IMR-90 (cell line): ENCODE measurements around the gene FOSL1. TPM values are rescaled to one million over a fixed set of nuclear protein-coding genes. Genes with fewer than 3 reads are reported as not detected.

ENCODE experiments used
- ATAC-seq: fragments of 200-7000 bp; cut with Tn5 transposase; 2 replicates; pipeline ENCODE4 v1.9.1; 2020; ENCODE audit warnings: low read depth, mild to moderate bottlenecking, moderate library complexity
- BruUV-seq: library from RNA; stranded (reverse); fragments of 400-500 nt; replicated peaks from 2 replicates; lab custom pipeline; 2021; lab: Mats Ljungman, UMichigan
- CTCF ChIA-PET: fragments of 300-600 bp; formaldehyde crosslinking; extraction: SDS; loops from one replicate; lab custom pipeline; 2021; ENCODE audit warnings: antibody characterized with exemption; lab: Yijun Ruan, JAX
- POLR2A ChIA-PET: fragments of 300-600 bp; sonication (Branson Sonifier 250); formaldehyde crosslinking; loops from one replicate; lab custom pipeline; 2022; ENCODE audit warnings: antibody characterized with exemption; ENCODE audit not compliant: unreplicated experiment; lab: Charles Lee
- DNase-seq: peaks from one replicate; pipeline ENCODE4 v3.0.0; 2013
- H2AFZ ChIP-seq: replicated peaks from 2 replicates; pipeline ENCODE3; 2013; ENCODE audit warnings: low read length, mild to moderate bottlenecking; ENCODE audit not compliant: poor library complexity
- H2AK5ac ChIP-seq: 2 replicates; pipeline ENCODE4 v1.6.1; 2013; ENCODE audit warnings: low read depth, low read length, inconsistent platforms
- H2AK9ac ChIP-seq: replicated peaks from 2 replicates; pipeline ENCODE3; 2013; ENCODE audit warnings: mild to moderate bottlenecking, low read depth, low read length, moderate library complexity; ENCODE audit not compliant: poor library complexity
- H2BK120ac ChIP-seq: 2 replicates; pipeline ENCODE4 v1.6.1; 2013; ENCODE audit warnings: low read depth, low read length, inconsistent platforms
- H2BK15ac ChIP-seq: 3 replicates; pipeline ENCODE4 v1.6.1; 2013; ENCODE audit warnings: low read depth, low read length, inconsistent platforms
- H2BK20ac ChIP-seq: 2 replicates; pipeline ENCODE4 v1.6.1; 2013; ENCODE audit warnings: low read depth, mild to moderate bottlenecking, inconsistent platforms, low read length, moderate library complexity
- H2BK5ac ChIP-seq: 2 replicates; pipeline ENCODE4 v1.6.1; 2013; ENCODE audit warnings: mild to moderate bottlenecking, low read depth, low read length, inconsistent platforms; ENCODE audit not compliant: poor library complexity, severe bottlenecking
- H3K14ac ChIP-seq: replicated peaks from 2 replicates; pipeline ENCODE4 v1.6.1; 2013; ENCODE audit warnings: low read depth, low read length, inconsistent platforms
- H3K18ac ChIP-seq: 2 replicates; pipeline ENCODE4 v1.6.1; 2013; ENCODE audit warnings: low read depth, low read length, control low read depth
- H3K23ac ChIP-seq: 2 replicates; pipeline ENCODE4 v1.6.1; 2013; ENCODE audit warnings: low read depth, low read length, inconsistent platforms
- H3K27ac ChIP-seq: 2 replicates; pipeline ENCODE4 v1.5.1; 2013; ENCODE audit warnings: mild to moderate bottlenecking, control low read depth, low read length; ENCODE audit not compliant: insufficient read depth
- H3K27me3 ChIP-seq: 2 replicates; pipeline ENCODE4 v1.6.1; 2013; ENCODE audit warnings: low read length; ENCODE audit not compliant: control insufficient read depth, insufficient read depth
- H3K36me3 ChIP-seq: 2 replicates; pipeline ENCODE4 v1.6.1; 2013; ENCODE audit warnings: low read length, mixed read lengths; ENCODE audit not compliant: control insufficient read depth, insufficient read depth
- H3K4ac ChIP-seq: 2 replicates; pipeline ENCODE4 v1.6.1; 2013; ENCODE audit warnings: low read depth, low read length, inconsistent platforms
- H3K4me1 ChIP-seq: 2 replicates; pipeline ENCODE4 v1.6.1; 2013; ENCODE audit warnings: low read length, mixed read lengths; ENCODE audit not compliant: control insufficient read depth, insufficient read depth
- H3K4me2 ChIP-seq: 2 replicates; pipeline ENCODE4 v1.6.1; 2013; ENCODE audit warnings: low read depth, mild to moderate bottlenecking, control low read depth, low read length, moderate library complexity
- H3K4me3 ChIP-seq: 2 replicates; pipeline ENCODE4 v1.5.1; 2013; ENCODE audit warnings: low read depth, mild to moderate bottlenecking, control low read depth, low read length, moderate library complexity; ENCODE audit not compliant: insufficient read depth
- H3K56ac ChIP-seq: 2 replicates; pipeline ENCODE4 v1.6.1; 2013; ENCODE audit warnings: low read length, inconsistent platforms; ENCODE audit not compliant: insufficient read depth; ENCODE audit errors: extremely low read depth
- H3K79me1 ChIP-seq, 2 experiments: 2 replicates each; pipeline ENCODE4 v1.6.1; 2013; ENCODE audit warnings: low read length in 2 of 2, inconsistent platforms in 1 of 2, low read depth in 1 of 2
- H3K9ac ChIP-seq: 2 replicates; pipeline ENCODE4 v1.6.1; 2013; ENCODE audit warnings: low read depth, low read length, control low read depth
- H3K9me1 ChIP-seq: 2 replicates; pipeline ENCODE4 v1.6.1; 2013; ENCODE audit warnings: low read length, inconsistent platforms; ENCODE audit not compliant: insufficient read depth
- H3K9me3 ChIP-seq: 2 replicates; pipeline ENCODE4 v1.6.1; 2013; ENCODE audit warnings: low read length; ENCODE audit not compliant: control insufficient read depth, insufficient read depth
- H4K20me1 ChIP-seq: 2 replicates; pipeline ENCODE4 v1.6.1; 2013; ENCODE audit warnings: low read length, inconsistent platforms; ENCODE audit not compliant: insufficient read depth
- H4K5ac ChIP-seq: 2 replicates; pipeline ENCODE4 v1.6.1; 2013; ENCODE audit warnings: mild to moderate bottlenecking, low read depth, low read length, control low read depth
- H4K8ac ChIP-seq, 2 experiments: 2 replicates each; pipeline ENCODE4 v1.6.1; 2013; ENCODE audit warnings: low read depth in 2 of 2, low read length in 2 of 2, control low read depth in 1 of 2, inconsistent platforms in 1 of 2
- H4K91ac ChIP-seq: 2 replicates; pipeline ENCODE4 v1.6.1; 2013; ENCODE audit warnings: low read depth, low read length, inconsistent platforms; ENCODE audit not compliant: insufficient read depth
- BHLHE40 ChIP-seq: fragments of 150-350 bp; IDR thresholded peaks from 2 replicates; pipeline ENCODE4 v1.6.1; 2016; ENCODE audit warnings: mild to moderate bottlenecking, low read depth, low read length
- CEBPB ChIP-seq: IDR thresholded peaks from 2 replicates; pipeline ENCODE4 v1.6.1; 2012; ENCODE audit warnings: low read depth, low read length, improper control_type of control experiment
- CHD1 ChIP-seq: IDR thresholded peaks from 2 replicates; pipeline ENCODE4 v1.6.1; 2012; ENCODE audit warnings: low read depth, low read length, improper control_type of control experiment
- MAFK ChIP-seq: IDR thresholded peaks from 2 replicates; pipeline ENCODE4 v1.6.1; 2012; ENCODE audit warnings: low read depth, low read length, improper control_type of control experiment
- MAZ ChIP-seq: IDR thresholded peaks from 2 replicates; pipeline ENCODE4 v1.6.1; 2012; ENCODE audit warnings: low read depth, mild to moderate bottlenecking, low read length, improper control_type of control experiment, moderate library complexity, borderline replicate concordance
- MXI1 ChIP-seq: IDR thresholded peaks from 2 replicates; pipeline ENCODE4 v1.6.1; 2012; ENCODE audit warnings: low read depth, mild to moderate bottlenecking, low read length, moderate library complexity, borderline replicate concordance
- NFE2L2 ChIP-seq: fragments of 150-350 bp; IDR thresholded peaks from 2 replicates; pipeline ENCODE4 v1.6.1; 2016; ENCODE audit warnings: low read depth, mild to moderate bottlenecking, low read length
- POLR2A ChIP-seq: IDR thresholded peaks from 2 replicates; pipeline ENCODE4 v1.6.1; 2012; ENCODE audit warnings: mild to moderate bottlenecking, low read depth, low read length
- RAD21 ChIP-seq: IDR thresholded peaks from 2 replicates; pipeline ENCODE4 v1.6.1; 2012; ENCODE audit warnings: low read length, improper control_type of control experiment
- RCOR1 ChIP-seq: IDR thresholded peaks from 2 replicates; pipeline ENCODE4 v1.6.1; 2012; ENCODE audit warnings: mild to moderate bottlenecking, low read length, improper control_type of control experiment; ENCODE audit not compliant: insufficient replicate concordance
- RFX5 ChIP-seq: IDR thresholded peaks from 2 replicates; pipeline ENCODE4 v1.8.0; 2012; ENCODE audit warnings: low read depth, mild to moderate bottlenecking, low read length, moderate library complexity
- SMC3 ChIP-seq: fragments of 150-350 bp; IDR thresholded peaks from 2 replicates; pipeline ENCODE4 v1.6.1; 2016; ENCODE audit warnings: low read depth, mild to moderate bottlenecking, antibody characterized with exemption, low read length, moderate library complexity
- WGBS, 2 experiments: methylation state at CpG; one replicate each; pipeline versions ENCODE4 v1.1.5 to v1.1.7; 2013; ENCODE audit warnings: missing lambda C conversion rate in 2 of 2; ENCODE audit not compliant: insufficient read length in 1 of 2; ENCODE audit errors: extremely low coverage in 2 of 2; 5-methylcytosine and 5-hydroxymethylcytosine counted together
- dilution Hi-C: fragments of 300-500 bp; cut with HindIII; formaldehyde crosslinking; loops from one replicate; pipeline ENCODE4 v1.14.3; 2018; ENCODE audit warnings: low sequenced_read_pairs; ENCODE audit not compliant: unreplicated experiment
- in situ Hi-C: fragments of 300-500 bp; cut with MboI; formaldehyde crosslinking; loops from 3 replicates; pipeline ENCODE4 v1.14.3; 2019; ENCODE audit warnings: low sequenced_read_pairs, inconsistent platforms, mixed read lengths
- intact Hi-C: fragments of 100-400 bp; cut with micrococcal nuclease; formaldehyde crosslinking; loops from 2 replicates; pipeline ENCODE4 v1.10.0; 2022
- polyA plus RNA-seq, 3 experiments: library from polyadenylated mRNA; depleted of rRNA; stranded (reverse); fragments of >200 nt; gene quantifications; 2 replicates each; pipeline ENCODE4 v1.2.3, GENCODE V29; 2012; ENCODE audit warnings: low replicate concordance in 1 of 3
- total RNA-seq: library from RNA; depleted of rRNA; stranded (reverse); fragments of >200 nt; gene quantifications from 2 replicates; pipeline ENCODE4 v1.2.3, GENCODE V29; 2012
- TF ChIP-seq, protein P1 (sequence below): fragments of 150-350 bp; IDR thresholded peaks from 2 replicates; pipeline ENCODE4 v1.6.1; 2017; ENCODE audit warnings: mild to moderate bottlenecking, antibody characterized with exemption, low read length, low read depth
- TF ChIP-seq, protein P2 (sequence below): fragments of 150-350 bp; IDR thresholded peaks from 2 replicates; pipeline ENCODE4 v1.6.1; 2016; ENCODE audit warnings: low read depth, mild to moderate bottlenecking, low read length, moderate library complexity, borderline replicate concordance
- TF ChIP-seq, protein P3 (sequence below): conservative IDR thresholded peaks from 2 replicates; pipeline ENCODE4 v1.5.1; 2012; ENCODE audit warnings: mild to moderate bottlenecking, low read depth, low read length, improper control_type of control experiment

FOSL1 gene
- total and polyA plus RNA-seq, 2 of the 4 experiments (the other 2 are of a cell fraction) = 17.2 to 107 TPM

DNA sequence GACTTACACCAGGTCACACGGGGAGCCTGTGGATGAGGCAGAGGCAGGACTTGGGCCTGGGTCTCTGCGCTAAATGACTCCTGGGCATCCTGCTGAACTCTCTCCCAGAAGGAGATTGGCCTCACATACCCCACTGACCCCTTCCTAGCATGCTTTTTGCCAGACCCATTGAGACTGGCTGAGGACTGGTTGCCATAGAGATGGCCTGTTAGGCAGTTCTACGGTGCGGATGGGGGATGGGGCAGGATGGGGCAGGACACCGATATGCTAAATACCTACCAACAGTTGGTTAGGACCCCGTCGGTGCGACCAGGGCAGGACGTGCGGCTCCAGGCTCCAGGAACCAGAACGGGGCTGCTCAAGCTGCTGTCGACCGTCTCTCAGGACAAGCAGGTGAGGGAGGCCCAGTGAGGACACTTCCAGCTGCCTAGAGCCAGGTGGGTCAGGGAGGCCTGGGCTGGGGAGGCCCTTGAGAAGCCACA is 45.3 kb upstream of the FOSL1 start, which contains the start of gene TSGA10IP:
Gene TSGA10IP (plus strand): TSS at position 51 of the 482 bp plus-strand sequence. CDS start 196 bp downstream, at position 247.
- Histone ChIP-seq H3K4me2 (no peak within 1 kb of the TSS), H4K20me1 (0 out of 2 replicates have a peak, but pooled peaks cover 3% of the 10 kb centered on the region), H4K5ac (no peak within 1 kb of the TSS), H2AFZ (peak within 1 kb of the TSS; percentile 27), H2BK120ac (no peak within 1 kb of the TSS), H3K18ac (no peak within 1 kb of the TSS), H3K56ac (no peak within 1 kb of the TSS), H3K4ac (no peak within 1 kb of the TSS), H3K27ac (no peak within 1 kb of the TSS), H3K4me1 (peaks cover 6% of the 10 kb centered on the region), H2BK20ac (no peak within 1 kb of the TSS), H2BK5ac (no peak within 1 kb of the TSS), H3K79me1 (peaks cover 0 to 13% of the 10 kb centered on the region in 2 experiments; a peak in 2 of 4 replicates), H3K36me3 (no peaks in the 10 kb centered on the region), H4K8ac (no peak within 1 kb of the TSS), H3K9me1 (peaks cover 12% of the 10 kb centered on the region), H3K23ac (no peak within 1 kb of the TSS), H2AK5ac (no peak within 1 kb of the TSS), H3K4me3 (no peak within 1 kb of the TSS), H3K14ac (no peak within 1 kb of the TSS), H3K27me3 (peaks cover 3% of the 10 kb centered on the region; the same call in 1 of the 2 replicates), H2BK15ac (no peak within 1 kb of the TSS), H3K9me3 (no peaks in the 10 kb centered on the region), H2AK9ac (peak within 1 kb of the TSS; percentile 13), H4K91ac (no peak within 1 kb of the TSS), H3K9ac (no peak within 1 kb of the TSS)
- BruUV-seq = no TSS peak
- TF ChIP-seq CHD1 (no peak), SMC3 (no peak), MAFK (no peak), MXI1 (no peak), CEBPB (no peak), RFX5 (no peak), RAD21 (no peak), RCOR1 (no peak), MAZ (no peak), POLR2A (no peak), NFE2L2 (no peak), BHLHE40 (no peak)
- TF ChIP-seq, protein P1, sequence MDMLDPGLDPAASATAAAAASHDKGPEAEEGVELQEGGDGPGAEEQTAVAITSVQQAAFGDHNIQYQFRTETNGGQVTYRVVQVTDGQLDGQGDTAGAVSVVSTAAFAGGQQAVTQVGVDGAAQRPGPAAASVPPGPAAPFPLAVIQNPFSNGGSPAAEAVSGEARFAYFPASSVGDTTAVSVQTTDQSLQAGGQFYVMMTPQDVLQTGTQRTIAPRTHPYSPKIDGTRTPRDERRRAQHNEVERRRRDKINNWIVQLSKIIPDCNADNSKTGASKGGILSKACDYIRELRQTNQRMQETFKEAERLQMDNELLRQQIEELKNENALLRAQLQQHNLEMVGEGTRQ = no peak
- TF ChIP-seq, protein P2, sequence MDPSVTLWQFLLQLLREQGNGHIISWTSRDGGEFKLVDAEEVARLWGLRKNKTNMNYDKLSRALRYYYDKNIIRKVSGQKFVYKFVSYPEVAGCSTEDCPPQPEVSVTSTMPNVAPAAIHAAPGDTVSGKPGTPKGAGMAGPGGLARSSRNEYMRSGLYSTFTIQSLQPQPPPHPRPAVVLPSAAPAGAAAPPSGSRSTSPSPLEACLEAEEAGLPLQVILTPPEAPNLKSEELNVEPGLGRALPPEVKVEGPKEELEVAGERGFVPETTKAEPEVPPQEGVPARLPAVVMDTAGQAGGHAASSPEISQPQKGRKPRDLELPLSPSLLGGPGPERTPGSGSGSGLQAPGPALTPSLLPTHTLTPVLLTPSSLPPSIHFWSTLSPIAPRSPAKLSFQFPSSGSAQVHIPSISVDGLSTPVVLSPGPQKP = no peak
- TF ChIP-seq, protein P3, sequence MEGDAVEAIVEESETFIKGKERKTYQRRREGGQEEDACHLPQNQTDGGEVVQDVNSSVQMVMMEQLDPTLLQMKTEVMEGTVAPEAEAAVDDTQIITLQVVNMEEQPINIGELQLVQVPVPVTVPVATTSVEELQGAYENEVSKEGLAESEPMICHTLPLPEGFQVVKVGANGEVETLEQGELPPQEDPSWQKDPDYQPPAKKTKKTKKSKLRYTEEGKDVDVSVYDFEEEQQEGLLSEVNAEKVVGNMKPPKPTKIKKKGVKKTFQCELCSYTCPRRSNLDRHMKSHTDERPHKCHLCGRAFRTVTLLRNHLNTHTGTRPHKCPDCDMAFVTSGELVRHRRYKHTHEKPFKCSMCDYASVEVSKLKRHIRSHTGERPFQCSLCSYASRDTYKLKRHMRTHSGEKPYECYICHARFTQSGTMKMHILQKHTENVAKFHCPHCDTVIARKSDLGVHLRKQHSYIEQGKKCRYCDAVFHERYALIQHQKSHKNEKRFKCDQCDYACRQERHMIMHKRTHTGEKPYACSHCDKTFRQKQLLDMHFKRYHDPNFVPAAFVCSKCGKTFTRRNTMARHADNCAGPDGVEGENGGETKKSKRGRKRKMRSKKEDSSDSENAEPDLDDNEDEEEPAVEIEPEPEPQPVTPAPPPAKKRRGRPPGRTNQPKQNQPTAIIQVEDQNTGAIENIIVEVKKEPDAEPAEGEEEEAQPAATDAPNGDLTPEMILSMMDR = no peak
- dilution Hi-C loops = no loop called here
- DNase-seq (no peak), ATAC-seq (no peak)
- intact Hi-C loops = no loop called here
- in situ Hi-C loops = no loop called here
- WGBS, 2 experiments = 65% methylated on average over 7 of the region's 13 CpGs; no CpG with 5 or more reads in 1 of the 2 experiments
- POLR2A ChIA-PET = no interaction called here
- CTCF ChIA-PET = no interaction called here
